Activated T-helper 1 cell treated with anti-CD3 and anti-CD28 coated beads, Interleukin-2, amount 50 U/mL, for 16 hours (primary cell): ENCODE measurements around the gene CCSER1.
"Not testable (repeated sequence)": the region's sequence is repeated elsewhere in the genome, so short reads cannot be mapped to it uniquely, and the experiment has no call there.

Experiments used
- DNase-seq, 2 donors: peaks; one replicate each; pipeline ENCODE4 v3.0.0-alpha.2; 2020; ENCODE audit warnings: low read depth in 1 of 2, low spot score in 1 of 2

CCSER1 gene

GRCh38 chr4:91025241-91026148, 898.3 kb downstream of the CCSER1 start:
- no peak for DNase-seq

- no peak for DNase-seq
Observed at GRCh38 chr4:91028228-91028627, 901.0 kb downstream of the CCSER1 start.

- no peak for DNase-seq
Observed at GRCh38 chr4:91031761-91032160, 904.6 kb downstream of the CCSER1 start.

GRCh38 chr4:91032725-91033445, 905.7 kb downstream of the CCSER1 start:
- no peak for DNase-seq

GRCh38 chr4:91035276-91035675, 908.1 kb downstream of the CCSER1 start:
- DNase-seq: no peak

- no peak for DNase-seq
Observed at GRCh38 chr4:91037951-91038350, 910.8 kb downstream of the CCSER1 start.

GRCh38 chr4:91057871-91058270, 930.7 kb downstream of the CCSER1 start:
- no peak for DNase-seq

- DNase-seq: no peak
Observed at GRCh38 chr4:91058345-91058744, 931.2 kb downstream of the CCSER1 start.

- no peak for DNase-seq
Observed at GRCh38 chr4:91064157-91064853, 937.1 kb downstream of the CCSER1 start.

GRCh38 chr4:91065117-91065516, 937.9 kb downstream of the CCSER1 start:
- DNase-seq: no peak

GRCh38 chr4:91070736-91071135, 943.5 kb downstream of the CCSER1 start:
- DNase-seq: no peak

- no peak for DNase-seq
Observed at GRCh38 chr4:91076147-91076546, 949.0 kb downstream of the CCSER1 start.

- DNase-seq: no peak
Observed at GRCh38 chr4:91085961-91086360, 958.8 kb downstream of the CCSER1 start.

GRCh38 chr4:91087743-91088142, 960.5 kb downstream of the CCSER1 start:
- DNase-seq: no peak

GRCh38 chr4:91089178-91089577, 962.0 kb downstream of the CCSER1 start:
- DNase-seq: no peak

GRCh38 chr4:91092398-91092980, 965.3 kb downstream of the CCSER1 start:
- no peak for DNase-seq

GRCh38 chr4:91094220-91094619, 967.0 kb downstream of the CCSER1 start:
- not testable (repeated sequence) for DNase-seq

GRCh38 chr4:91099666-91100065, 972.5 kb downstream of the CCSER1 start:
- no peak for DNase-seq

- no peak for DNase-seq
Observed at GRCh38 chr4:91108751-91109150, 981.6 kb downstream of the CCSER1 start.

- DNase-seq: no peak
Observed at GRCh38 chr4:91111556-91111955, 984.4 kb downstream of the CCSER1 start.

- DNase-seq: no peak
Observed at GRCh38 chr4:91113130-91113706, 986.0 kb downstream of the CCSER1 start.
